Sciatic nerve (tissue), 2 donors: ENCODE measurements around the gene STRADA. TPM values are rescaled to one million over a fixed set of nuclear protein-coding genes. Genes with fewer than 3 reads are reported as not detected.

Experiments used
- ATAC-seq: fragments of 200-7000 bp; cut with Tn5 transposase; one replicate; pipeline ENCODE4 v1.9.1; 2020; ENCODE audit warnings: mild to moderate bottlenecking, moderate library complexity
- DNase-seq: peaks from one replicate; pipeline ENCODE4 v3.0.0-alpha.2; 2020; ENCODE audit warnings: low spot score
- intact Hi-C: fragments of 100-400 bp; cut with DNase I; formaldehyde crosslinking; loops from one replicate; pipeline ENCODE4 v1.14.2; 2022
- total RNA-seq: library from RNA; stranded (reverse); fragmentation: NEBNext Ultra II Directional; extraction: Animal tissue kit (Norgen Biotek cat#: 25700); gene quantifications from one replicate; pipeline ENCODE4 v1.2.1, GENCODE V29; 2021
- donor health status: DM: no; HTN: no; CAD: no.
- donor health status: DM: no; HTN: no; CAD: no.

STRADA gene
- total RNA-seq, 1 donor from 2014 or later: 54.3 TPM

GRCh38 chr17:63659850-63660249, 81.7 kb downstream of the STRADA start:
- no peak for ATAC-seq
- DNase-seq: no peak
- intact Hi-C loops: no loop called here

DNA sequence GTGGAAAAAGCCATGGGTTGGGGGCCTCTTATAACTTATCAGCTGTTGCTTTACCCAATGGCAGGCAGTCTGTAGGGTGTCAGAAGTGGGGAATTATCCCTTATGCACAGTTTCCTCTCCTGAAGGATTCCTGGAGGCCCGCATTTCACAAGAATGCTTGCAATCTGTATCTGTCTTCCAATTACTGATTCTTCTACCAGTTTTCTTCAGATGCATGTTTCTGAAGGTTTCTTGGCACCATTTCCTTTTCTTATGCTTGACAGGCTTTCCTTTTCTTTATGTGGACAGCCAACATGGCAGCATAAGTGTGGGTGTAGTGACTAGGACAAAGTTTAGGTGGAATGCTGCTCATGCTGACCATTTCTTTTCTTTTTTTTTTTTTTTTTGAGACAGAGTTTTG, 83.2 kb downstream of the STRADA start:
- intact Hi-C loops: no loop called here
- DNase-seq (no peak), ATAC-seq (no peak)

GRCh38 chr17:63657786-63658185, 83.8 kb downstream of the STRADA start:
- intact Hi-C loops: no loop called here
- ATAC-seq (no peak), DNase-seq (no peak)

GRCh38 chr17:63653050-63653449, 88.5 kb downstream of the STRADA start:
- no peak for ATAC-seq
- intact Hi-C loops: no loop called here

More at GRCh38 chr17:63653050-63653449, 88.5 kb downstream of the STRADA start:
- DNase-seq: no peak

Other genes starting within 250 kb of the STRADA start
- not detected for gene KCNH6, start 218.4 kb downstream of the STRADA start, total RNA-seq
- 60.6 TPM for gene DCAF7, start 191.3 kb downstream of the STRADA start, total RNA-seq
- 12.2 TPM for gene TACO1, start 140.9 kb downstream of the STRADA start, total RNA-seq
- 63.4 TPM for gene MAP3K3, start 119.4 kb downstream of the STRADA start, total RNA-seq
- gene LIMD2, start 41.7 kb downstream of the STRADA start, total RNA-seq: 20.7 TPM
- gene CCDC47, start 31.8 kb upstream of the STRADA start, total RNA-seq: 74.0 TPM
- gene DDX42, start 32.4 kb upstream of the STRADA start, total RNA-seq: 139 TPM
- gene PSMC5, start 85.6 kb upstream of the STRADA start, total RNA-seq: 77.1 TPM
- gene FTSJ3, start 85.9 kb upstream of the STRADA start, total RNA-seq: 41.9 TPM
- 50.4 TPM for gene SMARCD2, start 100.9 kb upstream of the STRADA start, total RNA-seq
- not detected for gene CSH2, start 131.9 kb upstream of the STRADA start, total RNA-seq
- not detected for gene GH2, start 140.1 kb upstream of the STRADA start, total RNA-seq
- gene CSH1, start 154.8 kb upstream of the STRADA start, total RNA-seq: not detected
- gene CSHL1, start 169.5 kb upstream of the STRADA start, total RNA-seq: not detected
- not detected for gene GH1, start 177.0 kb upstream of the STRADA start, total RNA-seq
- 5.3 TPM for gene CD79B, start 190.5 kb upstream of the STRADA start, total RNA-seq
- gene SCN4A, start 231.1 kb upstream of the STRADA start, total RNA-seq: 3.5 TPM